SK-N-SH (cell line): ENCODE measurements around the gene HOXA2.

Source experiments
- CTCF ChIP-seq: fragments of 200-600 bp; sonication (generic); IDR thresholded peaks from 2 replicates; pipeline ENCODE4 v1.6.1; 2017; ENCODE audit warnings: antibody characterized with exemption, mild to moderate bottlenecking, moderate library complexity
- JUND ChIP-seq: IDR thresholded peaks from 2 replicates; pipeline ENCODE4 v1.4.0; 2012
- NRF1 ChIP-seq: IDR thresholded peaks from 2 replicates; pipeline ENCODE4 v1.6.1; 2012; ENCODE audit warnings: low read depth, mild to moderate bottlenecking, low read length
- TF ChIP-seq, protein P1 (sequence below): IDR thresholded peaks from 2 replicates; pipeline ENCODE4 v1.6.1; 2012; ENCODE audit warnings: mild to moderate bottlenecking, low read depth, low read length, moderate library complexity

DNA sequence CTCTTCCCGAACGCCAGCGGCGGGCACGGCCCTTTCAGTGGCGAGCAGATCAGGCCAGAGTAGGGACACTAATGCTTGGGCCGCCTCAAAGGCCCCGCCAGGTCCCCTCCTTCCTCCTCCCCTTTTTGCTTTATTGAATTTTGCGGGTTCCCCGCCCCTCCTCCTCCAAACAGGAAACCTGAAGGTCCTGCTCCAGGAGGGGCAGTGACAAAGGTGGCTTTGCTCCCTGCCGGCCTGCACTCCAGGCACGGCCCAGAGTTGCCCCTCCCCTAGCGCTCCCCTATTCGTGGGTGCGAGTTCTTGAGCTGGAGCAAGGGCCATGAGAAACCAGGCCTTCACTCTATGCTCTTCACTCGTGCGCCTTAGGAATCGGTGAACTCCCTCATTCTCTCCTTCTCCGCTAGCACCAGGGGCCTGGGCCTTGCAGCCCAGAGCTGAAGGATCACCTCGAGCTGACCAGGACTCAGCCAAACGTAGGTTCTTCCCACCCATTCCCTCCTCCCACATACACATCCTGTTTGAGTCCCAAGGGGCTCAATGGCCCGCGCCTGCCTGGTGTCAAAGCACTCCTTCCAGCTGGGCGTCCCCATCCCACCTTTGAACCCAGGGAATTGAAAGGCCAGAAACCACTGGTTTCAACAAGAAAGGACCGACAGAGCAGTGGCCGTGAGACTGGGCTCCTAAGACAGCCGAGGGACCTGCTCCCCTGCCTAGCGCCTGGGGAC is 45.7 kb upstream of the HOXA2 start:
- TF ChIP-seq CTCF = no peak
- no peak for TF ChIP-seq NRF1
- TF ChIP-seq, protein P1, sequence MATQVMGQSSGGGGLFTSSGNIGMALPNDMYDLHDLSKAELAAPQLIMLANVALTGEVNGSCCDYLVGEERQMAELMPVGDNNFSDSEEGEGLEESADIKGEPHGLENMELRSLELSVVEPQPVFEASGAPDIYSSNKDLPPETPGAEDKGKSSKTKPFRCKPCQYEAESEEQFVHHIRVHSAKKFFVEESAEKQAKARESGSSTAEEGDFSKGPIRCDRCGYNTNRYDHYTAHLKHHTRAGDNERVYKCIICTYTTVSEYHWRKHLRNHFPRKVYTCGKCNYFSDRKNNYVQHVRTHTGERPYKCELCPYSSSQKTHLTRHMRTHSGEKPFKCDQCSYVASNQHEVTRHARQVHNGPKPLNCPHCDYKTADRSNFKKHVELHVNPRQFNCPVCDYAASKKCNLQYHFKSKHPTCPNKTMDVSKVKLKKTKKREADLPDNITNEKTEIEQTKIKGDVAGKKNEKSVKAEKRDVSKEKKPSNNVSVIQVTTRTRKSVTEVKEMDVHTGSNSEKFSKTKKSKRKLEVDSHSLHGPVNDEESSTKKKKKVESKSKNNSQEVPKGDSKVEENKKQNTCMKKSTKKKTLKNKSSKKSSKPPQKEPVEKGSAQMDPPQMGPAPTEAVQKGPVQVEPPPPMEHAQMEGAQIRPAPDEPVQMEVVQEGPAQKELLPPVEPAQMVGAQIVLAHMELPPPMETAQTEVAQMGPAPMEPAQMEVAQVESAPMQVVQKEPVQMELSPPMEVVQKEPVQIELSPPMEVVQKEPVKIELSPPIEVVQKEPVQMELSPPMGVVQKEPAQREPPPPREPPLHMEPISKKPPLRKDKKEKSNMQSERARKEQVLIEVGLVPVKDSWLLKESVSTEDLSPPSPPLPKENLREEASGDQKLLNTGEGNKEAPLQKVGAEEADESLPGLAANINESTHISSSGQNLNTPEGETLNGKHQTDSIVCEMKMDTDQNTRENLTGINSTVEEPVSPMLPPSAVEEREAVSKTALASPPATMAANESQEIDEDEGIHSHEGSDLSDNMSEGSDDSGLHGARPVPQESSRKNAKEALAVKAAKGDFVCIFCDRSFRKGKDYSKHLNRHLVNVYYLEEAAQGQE = no peak
- TF ChIP-seq JUND = no peak
